ENCODE results near the gene CPLX3. TPM values are rescaled to one million over a fixed set of nuclear protein-coding genes. Genes with fewer than 3 reads are reported as not detected.
A peak's percentile ranks its signal among the peaks of the same experiment; 100 is the strongest.

Gene CPLX3
- total RNA-seq, 1 donor from 2014 or later, result not detected

- Histone ChIP-seq H3K27me3 (ENCODE audit: control insufficient read depth in 3 of 3, insufficient read depth in 3 of 3, low read length in 3 of 3) (peaks cover 23 to 27% (median 26%) of the 10 kb centered on the region in 3 donors), H3K9me3 (ENCODE audit: control insufficient read depth in 3 of 3, low read length in 3 of 3) (no peaks in the 10 kb centered on the region), H3K27ac (ENCODE audit: low read depth, low read length) (no peak overlapping the region), H3K4me3 (ENCODE audit: low read length in 3 of 3) (no peak overlapping the region), H3K4me1 (ENCODE audit: control insufficient read depth in 3 of 3, insufficient read depth in 3 of 3, low read length in 3 of 3) (no peaks in the 10 kb centered on the region), H3K36me3 (ENCODE audit: control insufficient read depth in 3 of 3, insufficient read depth in 3 of 3, low read length in 3 of 3) (no peaks in the 10 kb centered on the region), H3K9ac (ENCODE audit: low read depth in 1 of 3, low read length in 3 of 3) (no peak overlapping the region)
These were observed 1.5 kb upstream of the CPLX3 start for GRCh38 chr15:74824976-74825375.

- peaks cover 0 to 6% (median 6%) of the 10 kb centered on the region in 3 donors for H3K4me1 ChIP-seq (ENCODE audit: control insufficient read depth in 3 of 3, insufficient read depth in 3 of 3, low read length in 3 of 3)
- peaks cover 23 to 27% (median 26%) of the 10 kb centered on the region in 3 donors for H3K27me3 ChIP-seq (ENCODE audit: control insufficient read depth in 3 of 3, insufficient read depth in 3 of 3, low read length in 3 of 3)
- H3K27ac ChIP-seq (ENCODE audit: low read depth, low read length), result no peak overlapping the region
- H3K9ac ChIP-seq (ENCODE audit: low read depth in 1 of 3, low read length in 3 of 3), result no peak overlapping the region
- H3K36me3 ChIP-seq (ENCODE audit: control insufficient read depth in 3 of 3, insufficient read depth in 3 of 3, low read length in 3 of 3), result no peaks in the 10 kb centered on the region
- no peak overlapping the region for H3K4me3 ChIP-seq (ENCODE audit: low read length in 3 of 3)
- no peaks in the 10 kb centered on the region for H3K9me3 ChIP-seq (ENCODE audit: control insufficient read depth in 3 of 3, low read length in 3 of 3)
These were observed 561 bp upstream of the CPLX3 start for GRCh38 chr15:74825866-74826265.

GRCh38 chr15:74826921-74827320 lies 494 bp downstream of the CPLX3 start:
- H3K4me1 ChIP-seq (ENCODE audit: control insufficient read depth in 3 of 3, insufficient read depth in 3 of 3, low read length in 3 of 3), result peaks cover 2 to 17% (median 15%) of the 10 kb centered on the region in 3 donors
- no peak overlapping the region for H3K27ac ChIP-seq (ENCODE audit: low read depth, low read length)
- no peaks in the 10 kb centered on the region for H3K9me3 ChIP-seq (ENCODE audit: control insufficient read depth in 3 of 3, low read length in 3 of 3)
- H3K4me3 ChIP-seq (ENCODE audit: low read length in 3 of 3), result no peak overlapping the region
- H3K9ac ChIP-seq (ENCODE audit: low read depth in 1 of 3, low read length in 3 of 3), result no peak overlapping the region
- H3K36me3 ChIP-seq (ENCODE audit: control insufficient read depth in 3 of 3, insufficient read depth in 3 of 3, low read length in 3 of 3), result no peaks in the 10 kb centered on the region
- H3K27me3 ChIP-seq (ENCODE audit: control insufficient read depth in 3 of 3, insufficient read depth in 3 of 3, low read length in 3 of 3), result peaks cover 23 to 27% (median 26%) of the 10 kb centered on the region in 3 donors

GRCh38 chr15:74827614-74828013 lies 1.2 kb downstream of the CPLX3 start:
- no peak overlapping the region for H3K4me3 ChIP-seq (ENCODE audit: low read length in 3 of 3)
- H3K4me1 ChIP-seq (ENCODE audit: control insufficient read depth in 3 of 3, insufficient read depth in 3 of 3, low read length in 3 of 3), result peaks cover 5 to 24% (median 22%) of the 10 kb centered on the region in 3 donors
- no peak overlapping the region for H3K9ac ChIP-seq (ENCODE audit: low read depth in 1 of 3, low read length in 3 of 3)
- peaks cover 23 to 27% (median 26%) of the 10 kb centered on the region in 3 donors for H3K27me3 ChIP-seq (ENCODE audit: control insufficient read depth in 3 of 3, insufficient read depth in 3 of 3, low read length in 3 of 3)
- no peaks in the 10 kb centered on the region for H3K36me3 ChIP-seq (ENCODE audit: control insufficient read depth in 3 of 3, insufficient read depth in 3 of 3, low read length in 3 of 3)
- no peaks in the 10 kb centered on the region for H3K9me3 ChIP-seq (ENCODE audit: control insufficient read depth in 3 of 3, low read length in 3 of 3)
- no peak overlapping the region for H3K27ac ChIP-seq (ENCODE audit: low read depth, low read length)

GRCh38 chr15:74828835-74829234 lies 2.4 kb downstream of the CPLX3 start:
- Histone ChIP-seq H3K4me1 (ENCODE audit: control insufficient read depth in 3 of 3, insufficient read depth in 3 of 3, low read length in 3 of 3) (peaks cover 5 to 31% (median 29%) of the 10 kb centered on the region in 3 donors), H3K9ac (ENCODE audit: low read depth in 1 of 3, low read length in 3 of 3) (no peak overlapping the region), H3K9me3 (ENCODE audit: control insufficient read depth in 3 of 3, low read length in 3 of 3) (no peaks in the 10 kb centered on the region), H3K4me3 (ENCODE audit: low read length in 3 of 3) (no peak overlapping the region), H3K27me3 (ENCODE audit: control insufficient read depth in 3 of 3, insufficient read depth in 3 of 3, low read length in 3 of 3) (peaks cover 23 to 26% (median 26%) of the 10 kb centered on the region in 3 donors), H3K27ac (ENCODE audit: low read depth, low read length) (no peak overlapping the region), H3K36me3 (ENCODE audit: control insufficient read depth in 3 of 3, insufficient read depth in 3 of 3, low read length in 3 of 3) (no peaks in the 10 kb centered on the region)

GRCh38 chr15:74829486-74829885 lies 3.1 kb downstream of the CPLX3 start:
- H3K9me3 ChIP-seq (ENCODE audit: control insufficient read depth in 3 of 3, low read length in 3 of 3), result no peaks in the 10 kb centered on the region
- H3K4me3 ChIP-seq (ENCODE audit: low read length in 3 of 3), result no peak overlapping the region
- peaks cover 5 to 31% (median 29%) of the 10 kb centered on the region in 3 donors for H3K4me1 ChIP-seq (ENCODE audit: control insufficient read depth in 3 of 3, insufficient read depth in 3 of 3, low read length in 3 of 3)
- peaks cover 20 to 26% (median 23%) of the 10 kb centered on the region in 3 donors for H3K27me3 ChIP-seq (ENCODE audit: control insufficient read depth in 3 of 3, insufficient read depth in 3 of 3, low read length in 3 of 3)
- no peak overlapping the region for H3K9ac ChIP-seq (ENCODE audit: low read depth in 1 of 3, low read length in 3 of 3)
- no peaks in the 10 kb centered on the region for H3K36me3 ChIP-seq (ENCODE audit: control insufficient read depth in 3 of 3, insufficient read depth in 3 of 3, low read length in 3 of 3)
- H3K27ac ChIP-seq (ENCODE audit: low read depth, low read length), result no peak overlapping the region

- H3K27ac ChIP-seq (ENCODE audit: low read depth, low read length), result no peak overlapping the region
- peaks cover 5 to 31% (median 30%) of the 10 kb centered on the region in 3 donors for H3K4me1 ChIP-seq (ENCODE audit: control insufficient read depth in 3 of 3, insufficient read depth in 3 of 3, low read length in 3 of 3)
- H3K27me3 ChIP-seq (ENCODE audit: control insufficient read depth in 3 of 3, insufficient read depth in 3 of 3, low read length in 3 of 3), result peaks cover 17 to 26% (median 23%) of the 10 kb centered on the region in 3 donors
- H3K9me3 ChIP-seq (ENCODE audit: control insufficient read depth in 3 of 3, low read length in 3 of 3), result no peaks in the 10 kb centered on the region
- no peak overlapping the region for H3K9ac ChIP-seq (ENCODE audit: low read depth in 1 of 3, low read length in 3 of 3)
- H3K4me3 ChIP-seq (ENCODE audit: low read length in 3 of 3), result no peak overlapping the region
- no peaks in the 10 kb centered on the region for H3K36me3 ChIP-seq (ENCODE audit: control insufficient read depth in 3 of 3, insufficient read depth in 3 of 3, low read length in 3 of 3)
These were observed 3.6 kb downstream of the CPLX3 start for GRCh38 chr15:74829991-74830390.

- Histone ChIP-seq H3K4me1 (ENCODE audit: control insufficient read depth in 3 of 3, insufficient read depth in 3 of 3, low read length in 3 of 3) (peaks cover 5 to 34% (median 31%) of the 10 kb centered on the region in 3 donors), H3K9ac (ENCODE audit: low read depth in 1 of 3, low read length in 3 of 3) (peak overlapping the region in 1 of 3 donors; percentile 33), H3K27ac (ENCODE audit: low read depth, low read length) (peak overlapping the region; percentile 25), H3K27me3 (ENCODE audit: control insufficient read depth in 3 of 3, insufficient read depth in 3 of 3, low read length in 3 of 3) (peaks cover 11 to 23% (median 22%) of the 10 kb centered on the region in 3 donors), H3K36me3 (ENCODE audit: control insufficient read depth in 3 of 3, insufficient read depth in 3 of 3, low read length in 3 of 3) (peaks cover 0 to 4% (median 4%) of the 10 kb centered on the region in 3 donors), H3K9me3 (ENCODE audit: control insufficient read depth in 3 of 3, low read length in 3 of 3) (no peaks in the 10 kb centered on the region), H3K4me3 (ENCODE audit: low read length in 3 of 3) (no peak overlapping the region)
These were observed 4.4 kb downstream of the CPLX3 start for GRCh38 chr15:74830868-74831267.

- H3K27me3 ChIP-seq (ENCODE audit: control insufficient read depth in 3 of 3, insufficient read depth in 3 of 3, low read length in 3 of 3), result peaks cover 9 to 18% (median 18%) of the 10 kb centered on the region in 3 donors
- no peaks in the 10 kb centered on the region for H3K9me3 ChIP-seq (ENCODE audit: control insufficient read depth in 3 of 3, low read length in 3 of 3)
- peak overlapping the region in 2 of 3 donors; percentile 32 to 70 for H3K9ac ChIP-seq (ENCODE audit: low read depth in 1 of 3, low read length in 3 of 3)
- peaks cover 4 to 12% (median 9%) of the 10 kb centered on the region in 3 donors for H3K36me3 ChIP-seq (ENCODE audit: control insufficient read depth in 3 of 3, insufficient read depth in 3 of 3, low read length in 3 of 3)
- peak overlapping the region; percentile 75 for H3K27ac ChIP-seq (ENCODE audit: low read depth, low read length)
- peaks cover 5 to 34% (median 31%) of the 10 kb centered on the region in 3 donors for H3K4me1 ChIP-seq (ENCODE audit: control insufficient read depth in 3 of 3, insufficient read depth in 3 of 3, low read length in 3 of 3)
- H3K4me3 ChIP-seq (ENCODE audit: low read length in 3 of 3), result no peak overlapping the region
These were observed 5.5 kb downstream of the CPLX3 start for GRCh38 chr15:74831813-74832495.

- Histone ChIP-seq H3K27ac (ENCODE audit: low read depth, low read length) (peak overlapping the region; percentile 75), H3K4me1 (ENCODE audit: control insufficient read depth in 3 of 3, insufficient read depth in 3 of 3, low read length in 3 of 3) (peaks cover 5 to 34% (median 31%) of the 10 kb centered on the region in 3 donors), H3K9me3 (ENCODE audit: control insufficient read depth in 3 of 3, low read length in 3 of 3) (no peaks in the 10 kb centered on the region), H3K9ac (ENCODE audit: low read depth in 1 of 3, low read length in 3 of 3) (peak overlapping the region in 1 of 3 donors; percentile 70), H3K4me3 (ENCODE audit: low read length in 3 of 3) (no peak overlapping the region), H3K36me3 (ENCODE audit: control insufficient read depth in 3 of 3, insufficient read depth in 3 of 3, low read length in 3 of 3) (peaks cover 8 to 13% (median 9%) of the 10 kb centered on the region in 3 donors), H3K27me3 (ENCODE audit: control insufficient read depth in 3 of 3, insufficient read depth in 3 of 3, low read length in 3 of 3) (peaks cover 0 to 9% (median 9%) of the 10 kb centered on the region in 3 donors)
These were observed 6.4 kb downstream of the CPLX3 start for GRCh38 chr15:74832826-74833225.
